H9 (cell line): ENCODE data around the gene CPT1C. TPM values are rescaled to one million over a fixed set of nuclear protein-coding genes. Genes with fewer than 3 reads are reported as not detected.

Experiments
- DNase-seq: peaks from one replicate; pipeline ENCODE4 v3.0.0-alpha.2; 2017
- H2AFZ ChIP-seq: one replicate; pipeline ENCODE4 v1.6.1; 2013; ENCODE audit warnings: mild to moderate bottlenecking, low read length, control low read depth, moderate library complexity
- H2AK5ac ChIP-seq: 2 replicates; pipeline ENCODE4 v1.6.1; 2013; ENCODE audit warnings: low read length, control low read depth, mixed read lengths; ENCODE audit not compliant: insufficient read length
- H2BK120ac ChIP-seq: one replicate; pipeline ENCODE4 v1.6.1; 2013; ENCODE audit warnings: low read depth, mild to moderate bottlenecking, low read length, control low read depth, inconsistent platforms; ENCODE audit not compliant: poor library complexity, severe bottlenecking
- H2BK12ac ChIP-seq: 2 replicates; pipeline ENCODE4 v1.6.1; 2013; ENCODE audit warnings: low read length, control low read depth, mixed read lengths, low read depth; ENCODE audit not compliant: insufficient read length
- H2BK15ac ChIP-seq: 2 replicates; pipeline ENCODE4 v1.6.1; 2013; ENCODE audit warnings: low read depth, low read length, control low read depth
- H2BK20ac ChIP-seq: one replicate; pipeline ENCODE4 v1.6.1; 2013; ENCODE audit warnings: low read depth, mild to moderate bottlenecking, low read length, control low read depth, inconsistent platforms; ENCODE audit not compliant: poor library complexity, severe bottlenecking
- H2BK5ac ChIP-seq: 2 replicates; pipeline ENCODE4 v1.6.1; 2013; ENCODE audit warnings: low read length, control low read depth, mixed read lengths; ENCODE audit not compliant: insufficient read length
- H3K14ac ChIP-seq: 2 replicates; pipeline ENCODE4 v1.6.1; 2013; ENCODE audit warnings: low read length, control low read depth; ENCODE audit not compliant: insufficient read depth
- H3K18ac ChIP-seq: 2 replicates; pipeline ENCODE4 v1.6.1; 2013; ENCODE audit warnings: low read depth, mild to moderate bottlenecking, mixed read lengths, low read length, control low read depth; ENCODE audit not compliant: insufficient read length
- H3K23ac ChIP-seq: 2 replicates; pipeline ENCODE4 v1.6.1; 2013; ENCODE audit warnings: low read length, control low read depth, mixed read lengths, low read depth; ENCODE audit not compliant: insufficient read length
- H3K23me2 ChIP-seq: 2 replicates; pipeline ENCODE4 v1.6.1; 2013; ENCODE audit warnings: low read depth, mild to moderate bottlenecking, mixed read lengths, low read length, control low read depth; ENCODE audit not compliant: insufficient read length, poor library complexity, severe bottlenecking
- H3K27ac ChIP-seq: 2 replicates; pipeline ENCODE4 v1.5.1; 2013; ENCODE audit warnings: low read length, control low read depth, mixed read lengths, low read depth; ENCODE audit not compliant: insufficient read length
- H3K27me3 ChIP-seq: 2 replicates; pipeline ENCODE4 v1.6.1; 2013; ENCODE audit warnings: low read length, control low read depth, inconsistent platforms; ENCODE audit not compliant: insufficient read depth
- H3K4ac ChIP-seq: 2 replicates; pipeline ENCODE4 v1.6.1; 2013; ENCODE audit warnings: low read depth, mild to moderate bottlenecking, control low read depth, inconsistent platforms, low read length, moderate library complexity
- H3K4me1 ChIP-seq: 2 replicates; pipeline ENCODE4 v1.6.1; 2013; ENCODE audit warnings: low read length, control low read depth, inconsistent platforms; ENCODE audit not compliant: insufficient read depth
- H3K4me2 ChIP-seq: 2 replicates; pipeline ENCODE4 v1.6.1; 2013; ENCODE audit warnings: low read length, control low read depth, mixed read lengths; ENCODE audit not compliant: insufficient read length, insufficient read depth
- H3K56ac ChIP-seq: 2 replicates; pipeline ENCODE4 v1.6.1; 2013; ENCODE audit warnings: low read depth, mild to moderate bottlenecking, mixed read lengths, low read length, control low read depth; ENCODE audit not compliant: insufficient read length
- H3K79me1 ChIP-seq: 2 replicates; pipeline ENCODE4 v1.6.1; 2013; ENCODE audit warnings: low read depth, mild to moderate bottlenecking, moderate library complexity, low read length, control low read depth, inconsistent platforms; ENCODE audit not compliant: insufficient read depth, poor library complexity, severe bottlenecking
- H3K79me2 ChIP-seq: 2 replicates; pipeline ENCODE4 v1.6.1; 2013; ENCODE audit warnings: low read length, control low read depth, inconsistent platforms; ENCODE audit not compliant: insufficient read depth
- H3K9ac ChIP-seq: 2 replicates; pipeline ENCODE4 v1.6.1; 2013; ENCODE audit warnings: low read length, control low read depth, mixed read lengths; ENCODE audit not compliant: insufficient read length; ENCODE audit errors: extremely low read depth
- H3K9me3 ChIP-seq: one replicate; pipeline ENCODE4 v1.6.1; 2013; ENCODE audit warnings: low read depth, low read length, inconsistent platforms; ENCODE audit not compliant: control insufficient read depth
- H3T11ph ChIP-seq: one replicate; pipeline ENCODE4 v1.6.1; 2013; ENCODE audit warnings: mild to moderate bottlenecking, low read length, control low read depth, inconsistent platforms
- H4K20me1 ChIP-seq: one replicate; pipeline ENCODE4 v1.6.1; 2013; ENCODE audit not compliant: control insufficient read depth, insufficient read length, insufficient read depth
- H4K5ac ChIP-seq: 2 replicates; pipeline ENCODE4 v1.6.1; 2013; ENCODE audit warnings: low read depth, mild to moderate bottlenecking, mixed read lengths, low read length, control low read depth; ENCODE audit not compliant: insufficient read length
- H4K8ac ChIP-seq: replicated peaks from 2 replicates; pipeline ENCODE4 v1.6.1; 2013; ENCODE audit warnings: low read length, control low read depth, mixed read lengths, low read depth; ENCODE audit not compliant: insufficient read length
- H4K91ac ChIP-seq: 2 replicates; pipeline ENCODE4 v1.6.1; 2013; ENCODE audit warnings: low read depth, mild to moderate bottlenecking, moderate library complexity, mixed read lengths, low read length, control low read depth; ENCODE audit not compliant: insufficient read length
- H3K27ac Mint-ChIP-seq, 3 experiments: 2 replicates in 2 of 3; 3 replicates in 1 of 3; pipeline ENCODE4 v1.8.0; 2020 to 2021; ENCODE audit warnings: mixed read lengths in 3 of 3, mild to moderate bottlenecking in 1 of 3, moderate library complexity in 1 of 3
- H3K27me3 Mint-ChIP-seq: 2 replicates; pipeline ENCODE4 v1.8.0; 2021; ENCODE audit warnings: low read depth, mild to moderate bottlenecking, moderate library complexity, mixed read lengths
- H3K36me3 Mint-ChIP-seq, 3 experiments: 2 replicates in 2 of 3; 3 replicates in 1 of 3; pipeline ENCODE4 v1.8.0; 2020 to 2021; ENCODE audit warnings: low read depth in 3 of 3, mixed read lengths in 3 of 3; ENCODE audit not compliant: insufficient read depth in 1 of 3
- H3K4me1 Mint-ChIP-seq, 2 experiments: 2 replicates each; pipeline ENCODE4 v1.8.0; 2020; ENCODE audit warnings: mixed read lengths in 2 of 2
- H3K4me3 Mint-ChIP-seq, 2 experiments: 2 replicates in 1 of 2; 3 replicates in 1 of 2; pipeline ENCODE4 v1.8.0; 2020 to 2021; ENCODE audit warnings: mild to moderate bottlenecking in 2 of 2, mixed read lengths in 2 of 2, moderate library complexity in 1 of 2
- H3K9me3 Mint-ChIP-seq, 2 experiments: 2 replicates in 1 of 2; 3 replicates in 1 of 2; pipeline ENCODE4 v1.8.0; 2020; ENCODE audit warnings: mild to moderate bottlenecking in 2 of 2, mixed read lengths in 2 of 2, moderate library complexity in 1 of 2
- CTCF ChIP-seq: fragments of 200-600 bp; sonication (generic); conservative IDR thresholded peaks from 3 replicates; pipeline ENCODE4 v1.8.0; 2021; ENCODE audit warnings: antibody characterized with exemption, mild to moderate bottlenecking
- WGBS: extraction: QIAGEN DNeasy Blood & Tissue Kit; methylation state at CpG from one replicate; pipeline ENCODE4 v1.1.7; 2013; ENCODE audit warnings: missing lambda C conversion rate, low lambda C conversion rate, mixed read lengths; ENCODE audit not compliant: insufficient read length; ENCODE audit errors: extremely low coverage; 5-methylcytosine and 5-hydroxymethylcytosine counted together
- total RNA-seq: library from RNA; stranded (reverse); gene quantifications from 2 replicates; pipeline ENCODE4 v1.2.1, GENCODE V29; 2021

Gene CPT1C
- total RNA-seq, 1 experiment from 2014 or later: 74.6 TPM

GRCh38 chr19:49746206-49746958, 55.5 kb downstream of the CPT1C start:
- WGBS: no CpG with 5 or more reads among the region's 52 CpGs
- Histone ChIP-seq H2BK20ac (no peak overlapping the region), H3K14ac (no peak overlapping the region; the same call in 1 of the 2 replicates), H3K23me2 (no peaks in the 10 kb centered on the region), H2AK5ac (no peak overlapping the region), H3K56ac (no peak overlapping the region), H2BK15ac (no peak overlapping the region), H3K4me2 (no peak overlapping the region), H3K4me1 (peaks cover 2% of the 10 kb centered on the region), H3K18ac (peak overlapping the region; percentile 46), H4K8ac (no peak overlapping the region), H3K9ac (no peak overlapping the region), H3K4ac (no peak overlapping the region), H3K27ac (no peak overlapping the region), H4K20me1 (no peaks in the 10 kb centered on the region), H2BK120ac (no peak overlapping the region), H3K9me3 (no peaks in the 10 kb centered on the region), H4K5ac (no peak overlapping the region), H2AFZ (no peak overlapping the region), H2BK12ac (no peak overlapping the region), H3T11ph (no peak overlapping the region), H2BK5ac (no peak overlapping the region), H3K27me3 (no peaks in the 10 kb centered on the region), H4K91ac (no peak overlapping the region), H3K23ac (no peak overlapping the region), H3K79me1 (no peaks in the 10 kb centered on the region), H3K79me2 (no peaks in the 10 kb centered on the region)
- peaks cover 6% of the 10 kb centered on the region; the same call in 1 of the 2 replicates for H3K27me3 Mint-ChIP-seq
- H3K9me3 Mint-ChIP-seq: peaks cover 8 to 18% of the 10 kb centered on the region in 2 experiments
- H3K4me3 Mint-ChIP-seq: peak overlapping the region in 1 of 2 experiments; percentile 46; a peak in 1 of 5 replicates
- peaks cover 3 to 17% of the 10 kb centered on the region in 2 experiments for H3K4me1 Mint-ChIP-seq
- peak; percentile 98 for DNase-seq
- H3K27ac Mint-ChIP-seq: no peak overlapping the region; a peak in 1 of 7 replicates
- peaks cover 0 to 3% (median 0%) of the 10 kb centered on the region in 3 experiments; a peak in 3 of 7 replicates for H3K36me3 Mint-ChIP-seq
- peak; percentile 27; the same call in 2 of the 3 replicates for TF ChIP-seq CTCF
